NCI-H510A treated with DMSO at 0.1 percent for 48 hours (cell line): ENCODE data around the gene PLGRKT.
"Not testable (repeated sequence)": the region's sequence is repeated elsewhere in the genome, so short reads cannot be mapped to it uniquely, and the experiment has no call there.

Experiments used
- DNase-seq: peaks from one replicate; lab custom pipeline; 2025; lab: John Stamatoyannopoulos, UW

PLGRKT gene

DNA sequence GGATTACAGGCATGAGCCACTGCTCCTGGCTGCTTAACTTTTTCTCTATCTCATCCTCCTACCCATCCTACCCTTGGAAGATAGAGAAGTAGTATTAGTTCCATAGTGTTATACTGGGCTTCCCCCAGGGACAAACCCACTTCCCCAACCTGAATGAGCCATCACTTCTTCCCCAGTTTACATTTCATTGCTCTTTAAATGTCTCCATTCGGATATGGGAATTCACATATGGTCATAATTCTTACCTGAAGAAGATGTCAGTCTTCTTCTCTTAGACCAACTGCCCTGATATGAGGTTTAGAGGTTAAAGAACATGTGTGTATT lies 14.5 kb upstream of the PLGRKT start:
- DNase-seq, result no peak

DNA sequence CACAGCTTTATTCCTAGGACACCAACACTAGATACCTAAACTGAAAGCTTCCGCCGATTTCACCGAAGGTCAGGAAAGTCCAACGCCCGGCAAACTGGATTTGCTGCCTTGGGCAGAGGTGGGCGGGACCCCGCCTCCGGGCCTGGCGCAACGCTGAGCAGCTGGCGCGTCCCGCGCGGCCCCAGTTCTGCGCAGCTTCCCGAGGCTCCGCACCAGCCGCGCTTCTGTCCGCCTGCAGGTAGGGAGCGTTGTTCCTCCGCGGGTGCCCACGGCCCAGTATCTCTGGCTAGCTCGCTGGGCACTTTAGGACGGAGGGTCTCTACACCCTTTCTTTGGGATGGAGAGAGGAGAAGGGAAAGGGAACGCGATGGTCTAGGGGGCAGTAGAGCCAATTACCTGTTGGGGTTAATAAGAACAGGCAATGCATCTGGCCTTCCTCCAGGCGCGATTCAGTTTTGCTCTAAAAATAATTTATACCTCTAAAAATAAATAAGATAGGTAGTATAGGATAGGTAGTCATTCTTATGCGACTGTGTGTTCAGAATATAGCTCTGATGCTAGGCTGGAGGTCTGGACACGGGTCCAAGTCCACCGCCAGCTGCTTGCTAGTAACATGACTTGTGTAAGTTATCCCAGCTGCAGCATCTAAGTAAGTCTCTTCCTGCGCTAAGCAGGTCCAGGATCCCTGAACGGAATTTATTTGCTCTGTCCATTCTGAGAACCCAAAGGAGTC lies 12.8 kb upstream of the PLGRKT start, which contains the start of gene CD274:
Gene CD274 (plus strand): TSS at position 184 of the 733 bp plus-strand sequence. CDS start 5,572 bp downstream, outside the sequence.
- DNase-seq, result peak; percentile 79

GRCh38 chr9:5449521-5450358 lies 12.0 kb upstream of the PLGRKT start:
- no peak for DNase-seq

DNA sequence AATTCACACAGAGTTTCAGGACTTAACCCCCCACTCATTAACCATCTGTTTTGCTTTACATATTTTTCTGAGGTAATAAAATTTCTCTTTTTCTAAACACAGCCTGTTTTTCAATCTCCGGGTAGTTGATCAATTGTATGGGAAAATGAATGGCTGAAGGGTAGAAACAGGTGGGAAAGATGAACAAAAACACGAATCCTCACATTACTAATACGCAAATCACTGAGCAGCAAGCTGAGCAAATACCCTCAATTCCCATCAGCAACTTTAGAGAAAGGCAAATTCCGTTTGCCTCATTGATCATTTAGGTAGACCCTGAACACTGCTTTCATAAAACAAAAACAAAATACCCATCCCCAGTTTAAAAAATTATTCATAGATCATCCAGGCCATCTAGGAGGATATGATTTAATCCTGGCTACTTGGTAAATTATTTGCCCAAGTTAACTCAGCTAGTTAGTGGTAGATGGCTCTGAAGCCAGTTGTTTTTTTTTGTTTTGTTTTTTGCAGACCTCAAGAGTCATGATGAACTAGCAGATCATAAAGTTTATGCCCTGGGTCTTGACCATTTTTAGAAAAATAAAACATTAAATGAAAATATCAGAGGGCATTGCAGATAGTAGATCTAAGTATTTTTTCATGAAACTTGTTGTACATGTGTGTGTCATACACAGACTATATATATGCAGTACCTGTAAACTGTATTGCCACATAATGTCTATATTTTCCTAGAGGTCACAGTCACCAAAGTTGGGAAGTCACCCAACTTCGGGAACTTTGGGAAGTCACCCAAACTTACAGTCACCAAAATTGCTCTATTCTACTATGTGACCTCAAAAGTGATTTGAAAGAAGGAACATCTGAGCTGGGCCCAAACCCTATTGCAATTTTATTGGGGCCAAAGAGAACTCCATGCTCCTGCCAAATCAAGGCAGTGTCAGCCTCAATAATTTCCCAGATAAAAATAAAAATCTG lies 11.0 kb upstream of the PLGRKT start:
- no peak for DNase-seq

GRCh38 chr9:5448016-5448415 lies 10.3 kb upstream of the PLGRKT start:
- DNase-seq, result no peak

- no peak for DNase-seq
Observed at GRCh38 chr9:5447337-5447736, 9.6 kb upstream of the PLGRKT start.

- no peak for DNase-seq
Observed at GRCh38 chr9:5446451-5447236, 8.9 kb upstream of the PLGRKT start.

- DNase-seq, result no peak
Observed at GRCh38 chr9:5445886-5446285, 8.2 kb upstream of the PLGRKT start.

GRCh38 chr9:5445096-5445495 lies 7.4 kb upstream of the PLGRKT start:
- DNase-seq, result not testable (repeated sequence)

DNA sequence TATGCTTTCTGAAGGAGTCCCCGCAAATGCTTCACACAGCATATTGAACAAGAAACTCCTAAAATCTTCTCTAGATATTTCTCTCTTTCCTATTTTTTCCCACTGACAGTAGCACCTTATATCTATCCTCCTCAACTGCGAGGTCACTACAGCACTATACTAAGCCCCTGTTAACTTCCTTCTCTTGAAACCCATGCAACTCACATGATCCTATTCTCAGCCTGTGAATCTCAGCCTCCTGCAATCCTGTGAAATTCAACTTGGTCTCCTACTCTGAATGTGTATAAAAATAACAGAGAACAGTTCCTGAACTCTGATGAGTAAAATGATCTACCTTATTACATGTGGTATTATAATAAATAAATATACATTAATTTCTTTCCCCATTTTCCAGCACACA lies 6.1 kb upstream of the PLGRKT start:
- DNase-seq, result no peak

GRCh38 chr9:5442400-5443011 lies 4.8 kb upstream of the PLGRKT start:
- peak; percentile 3 for DNase-seq

DNA sequence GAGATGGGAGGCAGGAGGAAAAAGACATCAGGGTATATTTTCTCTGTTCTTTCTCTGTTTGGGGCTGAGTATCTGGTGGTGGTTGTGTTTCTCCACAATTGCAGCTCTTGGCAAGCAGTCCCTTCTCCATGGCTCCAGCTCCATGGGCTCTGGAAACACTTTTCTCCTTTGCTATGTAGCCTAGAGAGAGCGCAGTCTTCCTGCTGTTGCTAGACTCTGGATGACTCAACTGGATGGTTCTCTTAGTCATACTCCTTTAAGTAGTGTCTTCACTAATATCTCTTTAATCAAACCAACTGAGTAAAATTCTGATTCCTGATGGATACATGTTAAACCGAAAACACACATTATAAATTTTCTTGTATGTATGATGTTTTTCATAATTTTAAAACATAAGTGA lies 3.3 kb upstream of the PLGRKT start:
- no peak for DNase-seq

DNA sequence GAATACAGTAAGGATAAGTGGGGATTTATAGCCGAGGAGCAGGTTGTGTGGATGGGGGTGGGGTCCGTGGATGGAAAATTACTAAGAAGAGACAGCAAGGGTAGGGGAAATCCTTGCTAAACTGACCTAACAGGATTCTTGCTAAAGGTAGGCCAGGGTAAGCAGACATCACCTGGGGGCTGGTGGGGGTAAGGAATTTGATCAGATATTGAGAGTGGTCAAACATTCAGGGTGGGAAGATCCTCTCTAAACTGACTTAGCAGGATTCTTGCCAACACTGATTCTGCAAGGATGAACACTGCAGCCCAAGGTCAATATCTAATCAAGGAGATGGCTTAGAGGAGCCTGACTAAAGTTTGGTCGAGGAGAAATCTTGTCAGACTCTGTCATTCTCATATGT lies 2.7 kb upstream of the PLGRKT start:
- DNase-seq, result no peak

DNA sequence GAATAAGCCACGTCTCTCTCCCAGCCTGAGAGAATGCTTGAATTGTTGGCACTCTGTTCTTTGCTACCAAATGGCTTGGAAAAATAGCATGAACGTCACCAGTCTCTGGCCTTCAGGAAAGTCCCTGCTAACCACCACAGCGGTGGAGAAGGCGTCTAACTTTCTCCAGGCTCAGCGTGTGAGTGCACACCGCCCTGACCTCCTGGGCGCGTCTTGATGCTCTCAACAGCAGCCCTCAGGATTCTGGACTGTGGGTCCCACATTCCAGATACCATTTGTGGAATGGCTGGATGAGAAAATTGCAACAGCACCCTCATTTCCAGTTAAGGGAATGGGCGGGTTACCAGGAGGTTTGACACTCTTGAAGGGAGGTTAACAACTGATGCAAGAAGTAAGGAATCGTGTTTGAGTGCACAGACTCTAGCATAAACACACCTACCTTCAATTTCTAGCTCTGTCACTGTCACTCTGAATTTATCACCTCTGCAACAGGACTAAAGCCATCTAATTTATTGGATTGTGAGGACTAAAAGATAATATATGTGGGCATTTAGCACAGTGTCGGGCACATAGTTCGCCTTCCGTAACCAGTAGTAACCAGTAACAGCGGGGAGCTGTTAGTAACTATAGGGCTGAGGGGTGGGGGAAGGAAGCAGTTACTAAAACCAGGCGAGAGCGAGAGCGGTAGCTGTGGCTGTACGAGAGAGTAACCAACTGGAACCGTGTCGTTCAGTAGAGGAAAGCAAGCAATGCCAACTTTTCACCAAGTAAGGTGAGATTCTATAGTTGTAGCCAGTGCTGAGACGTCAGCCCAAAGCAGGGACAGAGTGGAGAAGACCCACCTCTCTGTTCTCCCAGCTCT lies 807 bp upstream of the PLGRKT start:
- no peak for DNase-seq

- no peak for DNase-seq
Observed at GRCh38 chr9:5436441-5436840, 1.3 kb downstream of the PLGRKT start.

DNA sequence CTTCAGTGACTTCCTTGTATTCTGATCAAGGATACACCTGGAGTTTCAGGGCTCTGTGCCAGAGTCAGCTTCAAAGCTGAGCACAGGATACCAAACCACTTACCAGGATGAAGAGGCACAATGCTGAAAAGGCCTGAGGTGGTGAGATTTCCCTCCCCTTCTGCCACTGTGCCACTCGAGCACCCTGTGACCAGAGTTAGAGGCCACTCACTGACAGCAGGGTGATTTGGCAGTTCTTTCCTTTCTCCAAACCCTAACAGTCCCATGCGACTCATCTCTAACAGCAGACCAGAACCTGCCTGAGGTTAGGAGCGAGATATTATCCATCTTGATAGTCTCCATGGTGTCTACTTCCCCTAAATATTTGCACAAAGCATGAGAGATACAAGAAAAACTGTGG lies 1.8 kb downstream of the PLGRKT start:
- peak; percentile 8 for DNase-seq

DNA sequence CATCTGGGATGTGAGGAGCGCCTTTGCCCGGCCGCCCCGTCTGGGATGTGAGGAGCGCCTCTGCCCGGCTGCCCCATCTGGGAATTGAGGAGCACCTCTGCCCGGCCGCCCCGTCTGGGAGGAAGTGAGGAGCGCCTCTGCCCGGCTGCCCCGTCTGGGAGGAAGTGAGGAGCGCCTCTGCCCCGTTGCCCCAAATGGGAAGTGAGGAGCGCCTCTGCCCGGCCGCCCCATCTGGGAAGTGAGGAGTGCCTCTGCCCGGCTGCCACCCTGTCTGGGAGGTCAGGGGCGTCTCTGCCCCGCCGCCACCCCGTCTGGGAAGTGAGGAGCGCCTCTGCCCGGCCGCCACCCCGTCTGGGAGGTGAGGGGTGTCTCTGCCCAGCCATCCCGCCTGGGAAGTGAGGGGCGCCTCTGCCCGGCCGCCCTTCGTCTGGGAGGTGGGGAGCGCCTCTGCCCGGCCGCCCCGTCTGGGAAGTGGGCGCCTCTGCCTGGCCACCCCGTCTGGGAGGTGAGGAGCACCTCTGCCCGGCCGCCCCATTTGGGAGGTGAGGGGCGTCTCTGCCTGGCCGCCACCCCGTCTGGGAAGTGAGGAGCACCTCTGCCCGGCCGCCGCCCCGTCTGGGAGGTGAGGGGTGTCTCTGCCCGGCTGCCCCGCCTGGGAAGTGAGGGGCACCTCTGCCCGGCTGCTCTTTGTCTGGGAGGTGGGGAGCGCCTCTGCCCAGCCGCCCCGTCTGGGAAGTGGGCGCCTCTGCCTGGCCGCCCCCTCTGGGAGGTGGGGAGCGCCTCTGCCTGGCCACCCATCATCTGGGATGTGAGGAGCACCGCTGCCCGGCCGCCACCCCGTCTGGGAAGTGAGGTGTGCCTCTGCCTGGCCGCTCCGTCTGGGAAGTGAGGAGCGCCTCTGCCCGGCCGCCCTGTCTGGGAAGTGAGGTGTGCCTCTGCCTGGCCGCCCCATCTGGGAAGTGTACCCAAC lies 3.6 kb downstream of the PLGRKT start:
- not testable (repeated sequence) for DNase-seq

GRCh38 chr9:5433328-5433727 lies 4.4 kb downstream of the PLGRKT start:
- DNase-seq, result not testable (repeated sequence)

DNA sequence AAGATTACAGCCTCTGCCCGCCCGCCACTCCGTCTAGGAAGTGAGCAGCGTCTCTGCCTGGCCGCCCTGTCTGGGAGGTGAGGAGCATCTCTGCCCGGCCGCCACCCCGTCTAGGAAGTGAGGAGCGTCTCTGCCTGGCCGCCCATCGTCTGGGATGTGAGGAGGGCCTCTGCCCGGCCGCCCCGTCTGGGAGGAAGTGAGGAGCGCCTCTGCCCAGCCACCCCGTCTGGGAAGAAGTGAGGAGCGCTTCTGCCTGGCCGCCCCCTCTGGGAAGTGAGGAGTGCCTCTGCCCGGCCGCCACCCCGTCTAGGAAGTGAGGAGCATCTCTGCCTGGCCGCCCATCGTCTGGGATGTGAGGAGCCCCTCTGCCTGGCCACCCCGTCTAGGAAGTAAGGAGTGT lies 4.8 kb downstream of the PLGRKT start:
- DNase-seq, result not testable (repeated sequence)
